GM18858 (cell line): ENCODE data around the gene NR6A1.

Experiments used
- ATAC-seq: cut with Tn5 transposase; IDR thresholded peaks from one replicate; pipeline ENCODE4 v1.9.1; 2021; ENCODE audit not compliant: unreplicated experiment

NR6A1 gene

DNA sequence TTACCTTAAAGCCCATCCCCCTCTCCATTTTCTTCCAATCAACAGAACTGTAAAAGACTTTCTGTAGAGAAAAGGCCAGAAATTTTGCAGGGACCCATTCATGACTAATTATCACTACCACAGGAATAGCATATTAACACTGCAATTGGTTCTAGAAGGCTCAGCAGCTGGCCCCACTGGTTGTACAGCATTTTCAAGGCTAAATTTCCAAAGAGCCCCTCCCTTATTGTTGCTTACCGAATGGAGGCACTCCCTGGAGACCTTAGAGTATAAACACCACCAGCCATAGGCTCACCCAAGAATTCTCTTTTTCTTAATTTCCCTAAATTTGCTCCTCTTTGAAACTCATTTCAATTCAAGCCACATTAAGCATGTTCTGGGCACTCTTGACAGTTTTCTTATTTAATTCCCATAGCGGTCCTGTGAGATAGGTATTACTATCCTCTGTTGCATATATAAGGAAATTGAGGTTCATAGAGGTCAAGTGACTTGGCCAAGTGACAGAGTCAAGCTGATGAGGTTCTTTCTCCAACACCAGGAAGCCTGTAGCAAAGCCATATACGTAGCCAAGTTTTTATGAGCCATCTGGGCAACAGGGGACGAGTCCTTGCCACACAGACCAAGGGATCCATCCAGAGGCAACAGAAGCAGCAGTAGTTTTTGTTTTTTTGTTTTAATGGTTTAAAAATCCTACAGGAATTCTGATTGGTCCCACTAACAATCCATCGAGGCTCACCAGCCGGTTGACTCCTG lies 180.0 kb downstream of the NR6A1 start:
- no peak for ATAC-seq

DNA sequence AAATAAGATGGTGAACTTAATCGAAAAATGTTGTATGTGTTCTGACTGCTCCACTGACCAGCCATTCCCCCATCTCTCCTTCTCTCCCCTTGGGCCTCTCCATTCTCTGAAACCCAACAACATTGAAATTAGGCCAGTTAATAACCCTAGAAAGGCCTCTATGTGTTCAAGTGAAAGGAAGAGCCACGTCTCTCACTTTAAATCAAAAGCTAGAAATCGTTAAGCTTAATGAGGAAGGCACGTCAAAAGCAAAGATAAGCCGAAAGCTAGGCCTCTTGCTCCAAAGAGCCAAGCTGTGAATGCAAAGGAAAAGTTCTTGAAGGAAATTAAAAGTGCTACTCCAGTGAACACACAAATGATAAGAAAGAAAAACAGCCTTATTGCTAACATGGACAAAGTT lies 186.5 kb downstream of the NR6A1 start:
- ATAC-seq, result no peak

DNA sequence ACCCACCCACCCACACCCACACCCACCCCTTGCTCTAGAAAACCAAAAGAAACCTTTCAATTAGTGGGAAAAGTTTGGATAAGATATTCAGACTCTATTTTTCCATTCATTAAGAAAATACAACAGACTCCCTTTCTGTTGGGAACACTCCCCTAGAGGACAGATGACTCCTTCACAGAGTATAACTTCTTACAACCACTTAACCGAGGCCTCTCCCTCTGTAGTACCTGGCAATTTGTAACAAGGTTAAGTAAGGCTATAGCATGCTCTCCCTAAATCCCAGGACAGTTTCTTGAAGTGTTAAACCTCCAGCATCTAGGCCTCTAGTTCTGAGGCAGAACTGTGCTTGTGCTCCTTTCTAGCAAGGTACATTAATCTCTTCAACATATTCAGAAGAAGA lies 188.0 kb downstream of the NR6A1 start:
- ATAC-seq, result no peak

DNA sequence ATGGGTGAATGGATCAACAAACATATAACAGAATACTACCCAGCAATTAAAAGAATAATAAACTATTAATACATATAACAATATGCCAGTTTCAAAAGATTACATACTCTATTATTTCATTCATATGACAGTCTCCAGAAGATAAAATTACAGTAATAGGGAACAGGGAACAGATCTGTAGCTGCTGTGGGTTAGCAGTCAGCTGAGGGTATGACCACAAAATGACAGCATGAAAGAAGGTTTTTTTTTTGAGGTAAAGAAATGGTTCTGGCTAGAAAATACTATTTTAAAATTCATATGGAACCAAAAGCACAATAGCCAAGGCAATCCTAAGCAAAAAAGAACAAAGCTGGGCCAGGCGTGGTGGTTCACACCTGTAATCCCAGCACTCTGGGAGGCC lies 190.9 kb downstream of the NR6A1 start:
- no peak for ATAC-seq

DNA sequence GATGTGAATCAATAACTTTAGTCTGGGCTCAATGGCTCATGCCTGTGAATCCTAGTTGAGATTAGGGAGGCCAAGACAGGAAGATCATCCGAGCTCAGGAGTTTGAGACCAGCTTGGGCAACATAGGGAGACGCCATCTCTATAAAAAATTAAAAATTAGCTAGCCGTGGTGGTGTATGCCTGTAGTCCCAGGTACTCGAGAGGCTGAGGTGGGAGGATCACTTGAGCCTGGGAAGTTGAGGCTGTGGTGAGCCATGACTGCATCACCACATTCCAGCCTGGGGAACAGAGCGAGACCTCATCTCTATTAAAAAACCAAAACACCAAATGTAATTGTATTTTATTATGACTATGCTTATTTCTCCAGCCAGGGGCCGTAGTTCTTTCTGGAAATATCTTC lies 194.4 kb downstream of the NR6A1 start:
- ATAC-seq, result no peak

DNA sequence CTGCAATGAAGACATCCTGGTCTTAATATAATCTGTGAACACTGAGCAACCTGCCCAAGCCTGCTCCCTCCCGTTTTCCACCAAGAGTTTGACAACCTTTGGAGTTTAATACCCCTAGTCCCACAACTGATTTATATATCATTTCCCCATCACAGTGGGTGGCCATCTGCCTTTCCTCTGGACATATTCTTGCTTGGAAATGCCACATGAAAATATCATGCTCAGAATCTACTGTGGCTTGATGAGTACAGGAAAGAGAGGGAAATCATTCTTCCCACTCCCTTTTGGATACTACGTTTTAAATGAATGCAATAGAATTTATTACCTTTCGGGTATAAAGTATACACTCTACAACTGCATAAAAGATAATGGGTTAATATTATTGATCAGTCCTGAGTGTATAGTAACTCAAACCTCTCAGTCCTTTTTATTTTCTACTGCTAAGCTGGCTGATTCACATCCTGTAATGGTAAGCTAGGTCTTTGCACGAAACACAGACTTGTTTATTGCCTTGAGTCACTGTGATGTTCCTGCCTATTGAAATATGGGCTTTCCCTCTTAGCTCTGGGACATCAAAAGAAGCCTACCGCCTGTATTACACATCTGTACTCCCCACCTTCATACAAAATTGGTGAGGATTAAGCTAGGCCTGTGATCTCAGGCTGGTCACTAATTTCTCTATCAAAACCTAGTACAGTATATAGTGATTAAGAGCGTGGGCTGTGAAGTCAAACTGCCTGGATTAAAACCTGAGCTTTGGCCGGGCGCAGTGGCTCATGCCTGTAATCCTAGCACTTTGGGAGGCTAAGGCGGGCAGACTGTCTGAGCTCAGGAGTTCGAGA lies 196.4 kb downstream of the NR6A1 start:
- ATAC-seq, result no peak

DNA sequence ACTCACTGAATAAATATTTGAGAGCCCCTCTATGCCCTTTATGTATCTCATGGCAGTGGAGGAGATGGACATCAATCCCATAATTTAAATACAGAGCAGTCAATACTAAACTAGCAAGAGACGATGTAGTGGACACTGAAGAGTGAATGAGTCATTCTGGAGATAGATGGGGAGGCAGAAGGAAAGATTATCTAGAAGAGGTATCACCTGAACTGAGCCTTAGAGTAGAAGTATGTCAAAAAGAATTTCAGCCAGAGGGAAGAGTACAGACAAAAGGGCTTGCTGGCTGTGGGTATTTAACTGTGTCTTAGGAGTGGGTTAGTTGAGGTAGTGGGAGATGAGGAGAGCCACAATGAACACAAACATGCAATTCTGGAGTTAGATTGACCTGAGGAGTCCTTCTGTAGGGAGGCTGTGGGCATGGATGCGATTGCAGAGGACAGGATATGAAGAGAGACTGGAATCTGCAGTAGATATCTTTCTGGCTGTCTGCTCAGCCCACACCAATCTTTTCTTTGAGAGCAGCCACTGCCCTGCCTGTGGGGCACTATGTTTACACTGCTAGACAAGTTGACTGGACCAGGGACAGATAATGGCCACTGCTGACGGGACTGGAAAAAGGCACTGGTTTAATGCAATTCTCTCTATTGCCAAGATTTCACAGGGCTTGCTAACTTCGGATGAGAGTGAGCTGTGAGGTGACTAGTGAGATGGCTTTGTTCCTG lies 200.0 kb downstream of the NR6A1 start:
- ATAC-seq, result no peak

DNA sequence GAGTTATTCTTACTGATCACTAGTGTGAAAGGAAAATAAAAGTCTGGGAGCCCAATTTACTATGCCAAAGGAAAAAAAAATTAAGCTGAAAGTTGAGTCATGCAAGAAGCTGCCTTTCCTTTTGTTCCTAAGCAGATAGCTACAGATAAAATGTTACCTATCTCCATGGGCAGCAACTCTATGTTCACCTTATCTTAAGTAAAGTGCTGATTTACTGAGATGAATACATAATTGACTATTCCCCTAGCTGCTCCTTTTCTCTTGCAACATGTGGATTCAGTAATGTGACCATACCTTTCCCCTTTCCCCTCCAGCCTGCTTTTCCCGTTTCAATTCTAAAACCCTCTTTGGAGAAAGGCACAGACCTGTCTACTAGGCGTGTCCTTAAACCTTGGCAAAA lies 201.2 kb downstream of the NR6A1 start:
- no peak for ATAC-seq

DNA sequence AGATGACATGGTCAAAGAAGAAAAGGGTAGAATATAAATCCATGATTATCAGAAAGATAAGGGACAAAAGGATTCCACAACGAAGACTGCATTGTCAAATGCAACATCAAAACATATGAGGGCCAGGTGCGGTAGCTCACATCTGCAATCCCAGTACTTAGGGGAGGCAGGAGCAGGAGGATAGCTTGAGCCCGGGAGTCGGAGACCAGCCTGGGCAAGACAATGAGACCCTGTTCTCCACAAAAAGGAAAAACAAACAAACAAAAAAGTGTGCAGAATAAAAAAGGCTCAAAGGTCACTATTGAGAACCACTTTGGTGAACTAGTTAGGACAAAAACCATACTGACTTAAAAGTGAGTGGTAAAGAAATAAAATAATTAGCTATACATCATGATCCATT lies 203.7 kb downstream of the NR6A1 start:
- no peak for ATAC-seq

DNA sequence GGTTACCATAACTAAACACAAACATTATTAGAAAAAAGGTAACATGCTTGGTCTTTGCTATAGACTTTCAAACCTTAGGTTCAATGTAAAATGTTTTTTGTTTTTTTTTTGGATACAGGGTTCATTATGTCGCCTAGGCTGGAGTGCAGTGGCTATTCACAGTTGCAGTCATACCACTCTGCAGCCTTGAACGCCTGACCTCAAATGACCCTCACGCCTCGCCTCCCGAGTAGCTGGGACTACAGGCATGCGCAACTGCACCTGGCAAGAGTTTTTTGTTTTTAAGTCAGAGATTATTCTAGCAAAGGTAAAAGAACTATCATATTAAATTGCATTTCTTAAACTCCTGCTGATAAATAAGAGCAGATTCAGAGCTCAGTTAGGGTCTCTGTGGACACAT lies 208.8 kb downstream of the NR6A1 start:
- ATAC-seq, result no peak

DNA sequence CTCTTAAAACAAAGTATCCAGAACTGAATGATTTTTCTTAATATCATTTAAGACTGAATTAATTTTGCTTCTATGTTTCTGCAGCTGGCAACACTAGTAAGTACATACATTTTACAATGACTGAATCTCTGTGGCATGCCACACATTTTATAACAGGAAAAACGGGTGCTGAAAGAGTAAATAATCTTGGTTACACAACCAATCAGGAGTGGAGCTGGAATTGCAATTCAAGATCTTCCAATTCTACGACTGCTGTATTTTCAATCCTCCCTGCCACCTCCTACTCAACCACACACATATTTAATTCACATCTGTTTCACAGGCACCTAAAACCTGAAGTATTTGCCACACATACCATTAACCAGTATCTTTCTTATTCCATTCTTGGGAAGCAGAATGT lies 211.2 kb downstream of the NR6A1 start:
- no peak for ATAC-seq

DNA sequence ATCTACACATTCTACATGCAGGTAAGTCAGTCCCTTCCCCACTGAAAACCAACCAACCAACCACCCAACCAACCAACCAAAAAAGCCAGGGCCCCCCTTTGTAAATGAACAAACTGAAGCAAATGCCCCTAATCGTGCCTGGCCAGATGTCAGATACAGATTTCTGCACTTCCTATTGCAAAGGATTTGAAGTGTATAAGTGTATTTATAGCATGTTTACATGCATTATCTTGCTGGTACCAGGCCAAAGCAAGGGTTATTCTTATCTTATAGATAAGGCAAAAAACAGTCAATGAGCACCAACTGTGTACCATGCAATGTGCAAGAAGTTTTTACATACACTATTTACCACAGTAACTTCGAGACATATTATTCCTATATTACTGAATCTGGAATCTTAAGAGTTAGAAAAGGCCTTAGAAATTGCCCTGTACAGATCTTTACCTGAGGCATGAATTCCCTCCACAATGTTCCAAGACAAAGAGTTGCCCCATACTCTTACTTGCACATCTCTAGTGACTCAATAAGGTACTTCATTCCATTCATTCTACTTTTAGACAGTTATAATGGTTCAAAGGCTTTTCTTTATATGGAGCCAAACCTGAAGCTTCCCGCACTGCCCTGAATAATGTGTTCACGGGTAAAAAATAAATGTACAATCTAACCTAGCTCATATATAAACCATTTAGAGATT lies 212.2 kb downstream of the NR6A1 start:
- ATAC-seq, result no peak

DNA sequence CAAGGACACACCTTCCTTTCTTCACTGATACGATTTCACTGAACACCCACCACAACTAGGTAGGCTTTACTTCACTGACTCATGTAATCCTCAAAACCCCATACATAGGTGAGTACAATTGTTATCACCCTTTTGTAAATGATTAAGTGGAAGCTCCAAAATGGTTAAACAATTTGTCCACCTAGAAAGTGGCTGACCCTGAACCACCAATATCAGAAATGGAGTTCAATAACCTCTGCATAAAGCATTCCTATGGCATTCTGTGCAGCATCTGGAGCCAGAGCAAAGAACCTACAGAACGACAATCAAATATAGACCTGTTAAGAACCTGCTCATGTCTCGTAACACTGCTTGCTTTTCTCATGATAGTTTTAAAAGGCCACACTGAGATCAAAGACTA lies 213.2 kb downstream of the NR6A1 start:
- no peak for ATAC-seq

DNA sequence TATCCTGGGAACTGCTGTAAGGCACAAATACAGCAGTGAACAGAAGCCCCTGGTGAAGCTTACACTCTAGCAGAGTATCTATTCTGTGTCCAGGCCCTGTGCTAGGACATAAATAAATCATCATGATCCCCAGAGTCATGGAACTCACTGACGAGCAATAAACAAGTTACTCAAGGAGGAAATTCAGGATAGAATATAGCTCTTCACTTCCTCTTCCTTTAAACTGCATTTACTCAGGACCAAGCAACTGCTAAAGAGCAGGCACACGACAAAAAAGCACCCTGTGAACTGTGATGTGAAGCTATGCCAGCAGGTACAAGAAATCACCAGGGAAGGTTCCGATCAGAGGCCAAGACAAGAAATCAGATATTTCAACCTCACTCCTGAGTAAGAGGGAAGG lies 216.1 kb downstream of the NR6A1 start:
- no peak for ATAC-seq

DNA sequence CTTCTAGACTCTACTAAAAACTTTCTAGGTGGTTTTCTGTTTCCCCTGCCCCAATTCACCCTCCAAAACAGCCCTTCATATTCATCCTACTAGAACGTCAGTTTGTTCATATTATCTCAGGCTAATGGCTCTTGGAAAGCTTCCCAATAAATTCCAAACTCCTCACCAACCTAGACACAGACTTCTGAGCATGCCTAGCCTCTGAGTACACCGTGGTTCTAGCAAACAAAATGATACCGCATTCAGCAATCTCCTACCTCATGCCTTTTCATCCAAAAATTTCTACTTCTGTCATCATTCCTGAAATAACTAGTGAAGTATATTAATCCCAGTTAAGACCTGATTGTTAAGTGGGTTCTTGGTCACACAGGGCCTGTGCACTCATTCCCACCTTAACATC lies 217.4 kb downstream of the NR6A1 start:
- ATAC-seq, result no peak

DNA sequence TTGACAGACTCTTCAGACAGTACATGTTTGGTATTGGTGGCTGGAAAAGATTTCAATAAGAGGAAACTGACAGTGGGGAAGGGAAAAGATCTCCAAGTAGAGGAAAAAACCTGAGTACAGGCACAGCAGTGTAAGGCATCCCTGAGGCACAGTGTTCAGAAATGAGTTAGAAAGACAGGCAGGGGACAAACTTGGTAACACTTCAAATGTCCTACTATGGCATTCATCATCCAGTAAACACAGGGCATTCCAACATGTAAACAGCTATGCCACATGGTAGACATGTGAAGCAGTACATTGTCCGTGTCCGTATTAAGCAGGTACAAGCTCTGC lies 218.9 kb downstream of the NR6A1 start:
- no peak for ATAC-seq

DNA sequence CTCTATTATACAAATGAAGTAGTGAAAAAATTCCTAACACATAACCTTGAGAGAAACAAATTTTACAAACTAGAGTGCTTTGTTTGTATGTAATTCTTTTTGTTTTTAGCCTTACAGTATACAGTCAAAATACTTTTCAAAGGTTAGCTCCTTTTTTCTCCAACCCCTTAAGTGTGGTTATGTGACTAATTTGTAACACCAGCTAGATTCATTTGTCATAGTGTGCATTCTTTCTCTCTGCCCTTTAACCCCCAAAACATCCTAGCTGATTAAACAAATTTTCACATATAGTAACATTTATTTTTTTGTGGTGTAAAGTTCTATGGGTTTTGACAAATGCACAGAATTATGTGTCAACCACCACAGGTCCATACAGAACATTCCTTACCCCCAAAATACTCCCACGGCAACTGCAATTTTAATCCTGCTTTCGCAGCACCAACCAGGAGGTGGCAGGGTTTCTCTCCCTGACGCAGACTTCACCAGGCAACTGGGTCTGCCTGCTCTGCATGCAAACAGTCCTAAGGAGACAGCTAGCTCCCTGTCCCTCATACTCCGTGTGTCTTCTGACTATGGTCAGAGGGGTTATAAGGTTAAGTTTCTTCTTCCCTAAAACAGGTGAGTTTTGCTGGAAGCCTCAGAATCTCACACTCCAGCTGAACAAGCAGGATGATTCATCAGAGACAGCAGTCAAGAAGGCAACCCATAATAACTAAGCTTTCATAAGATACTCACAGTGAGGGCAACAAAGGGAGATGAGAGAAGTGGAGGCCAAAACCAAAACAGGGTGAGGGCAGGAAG lies 219.4 kb downstream of the NR6A1 start:
- no peak for ATAC-seq

DNA sequence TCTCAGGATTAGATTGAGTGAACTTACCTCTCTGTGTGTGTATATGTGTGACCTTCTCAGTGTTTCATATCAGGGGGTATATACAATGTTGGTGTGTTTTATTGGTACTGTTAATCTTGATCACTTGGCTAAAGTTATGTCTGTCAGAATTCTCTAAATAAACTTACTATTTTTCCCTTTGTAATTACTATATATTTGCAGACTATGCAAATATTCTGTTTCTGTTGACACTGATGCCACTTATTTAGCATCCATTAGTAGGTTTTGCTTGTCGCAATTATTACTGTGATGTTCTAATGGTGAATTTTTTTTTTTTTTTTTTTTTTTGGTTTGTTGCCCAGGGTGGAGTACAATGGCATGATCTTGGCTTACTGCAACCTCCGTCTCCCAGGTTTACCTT lies 221.0 kb downstream of the NR6A1 start:
- ATAC-seq, result no peak

DNA sequence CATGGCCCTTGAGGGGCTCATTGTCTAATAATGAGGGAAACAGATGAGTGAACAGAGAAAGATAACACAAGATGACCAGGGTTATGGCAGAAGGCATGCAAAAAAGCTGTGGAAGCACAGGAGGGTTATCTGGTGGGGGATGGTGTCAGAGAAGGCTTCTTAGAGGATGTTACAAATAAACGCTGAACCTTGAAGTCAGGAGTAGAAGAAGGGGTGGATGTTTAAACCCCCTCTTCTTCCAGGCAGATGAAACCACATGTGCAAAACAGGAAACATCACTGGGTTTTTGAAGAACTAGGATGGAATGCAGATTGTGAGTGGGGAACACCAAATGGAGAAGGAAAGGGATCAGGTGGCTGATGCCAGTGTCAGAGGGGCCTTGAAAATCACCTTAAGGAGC lies 222.1 kb downstream of the NR6A1 start:
- no peak for ATAC-seq

DNA sequence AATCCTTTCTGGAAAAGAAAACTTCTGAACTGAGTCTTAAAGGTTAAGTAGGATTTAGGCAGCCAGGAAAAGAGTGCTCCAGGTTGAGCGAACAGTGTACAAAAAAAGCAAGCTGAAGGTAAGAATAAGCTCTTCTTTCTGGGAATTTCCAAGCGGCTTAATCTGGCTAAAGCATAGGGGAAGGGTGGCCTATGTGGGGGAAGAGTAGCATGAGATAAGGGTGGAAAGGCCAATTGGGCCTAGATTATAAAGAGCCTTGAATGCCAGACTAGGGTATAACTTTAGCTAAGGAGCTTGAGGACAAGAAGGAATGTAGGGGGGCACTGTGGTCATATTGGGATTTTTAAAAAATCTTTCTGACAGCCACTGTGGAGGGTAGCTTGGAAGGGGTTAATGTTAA lies 226.6 kb downstream of the NR6A1 start:
- ATAC-seq, result no peak

DNA sequence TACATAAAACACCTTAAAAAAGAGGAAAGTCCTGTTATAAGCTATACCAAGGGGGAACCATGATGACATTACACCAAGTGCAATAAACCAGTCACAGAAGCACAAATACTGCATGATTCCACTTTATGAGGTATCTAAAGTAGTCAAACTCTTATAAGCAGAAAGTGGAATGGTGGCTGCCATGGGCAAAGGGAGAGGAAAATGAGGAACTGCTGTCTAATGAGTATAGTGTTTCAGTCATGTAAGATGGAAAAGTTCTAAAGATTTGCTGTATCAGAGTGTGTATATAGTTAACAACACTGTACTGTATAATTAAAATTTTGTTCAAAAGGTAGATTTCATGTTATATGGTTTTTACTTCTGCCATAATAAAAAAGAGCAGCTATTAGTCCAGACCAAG lies 229.3 kb downstream of the NR6A1 start:
- no peak for ATAC-seq
